Activated CD4-positive, alpha-beta T cell treated with anti-CD3 and anti-CD28 coated beads, Interleukin-2, amount 50 U/mL, for 1 hour (primary cell): ENCODE measurements around the gene FXYD6.
"Not testable (repeated sequence)": the region's sequence is repeated elsewhere in the genome, so short reads cannot be mapped to it uniquely, and the experiment has no call there.

Experiments used
- DNase-seq: peaks from one replicate; pipeline ENCODE4 v3.0.0-alpha.2; 2020

FXYD6 gene

GRCh38 chr11:117876341-117877119 lies at the start of gene FXYD6:
Gene FXYD6 (minus strand): TSS chr11:117876658. CDS start chr11:117842776, 33,882 bp downstream.
- DNase-seq = no peak

- DNase-seq = not testable (repeated sequence)
Measured at GRCh38 chr11:117926166-117926565, 49.7 kb upstream of the FXYD6 start.

GRCh38 chr11:117925198-117925925 lies 48.9 kb upstream of the FXYD6 start:
- DNase-seq = no peak

- DNase-seq = no peak
Measured at GRCh38 chr11:117924631-117925170, 48.2 kb upstream of the FXYD6 start.

GRCh38 chr11:117923773-117924172 lies 47.3 kb upstream of the FXYD6 start:
- DNase-seq = no peak

- no peak for DNase-seq
Measured at GRCh38 chr11:117923275-117923674, 46.8 kb upstream of the FXYD6 start.

- no peak for DNase-seq
Measured at GRCh38 chr11:117921893-117922292, 45.4 kb upstream of the FXYD6 start.

GRCh38 chr11:117921456-117921855 lies 45.0 kb upstream of the FXYD6 start:
- DNase-seq = no peak

- DNase-seq = no peak
Measured at GRCh38 chr11:117919781-117920221, 43.3 kb upstream of the FXYD6 start.

GRCh38 chr11:117919341-117919740 lies 42.9 kb upstream of the FXYD6 start:
- DNase-seq = no peak

- DNase-seq = no peak
Measured at GRCh38 chr11:117918366-117919255, 42.2 kb upstream of the FXYD6 start.

GRCh38 chr11:117917591-117918151 lies 41.2 kb upstream of the FXYD6 start:
- DNase-seq = no peak

GRCh38 chr11:117916956-117917355 lies 40.5 kb upstream of the FXYD6 start:
- no peak for DNase-seq

- no peak for DNase-seq
Measured at GRCh38 chr11:117915672-117916235, 39.3 kb upstream of the FXYD6 start.

- no peak for DNase-seq
Measured at GRCh38 chr11:117914991-117915618, 38.6 kb upstream of the FXYD6 start.

- DNase-seq = no peak
Measured at GRCh38 chr11:117914398-117914761, 37.9 kb upstream of the FXYD6 start.

GRCh38 chr11:117913736-117914397 lies 37.4 kb upstream of the FXYD6 start:
- DNase-seq = no peak

GRCh38 chr11:117912497-117912896 lies 36.0 kb upstream of the FXYD6 start:
- DNase-seq = no peak

GRCh38 chr11:117911694-117912093 lies 35.2 kb upstream of the FXYD6 start:
- no peak for DNase-seq

- DNase-seq = no peak
Measured at GRCh38 chr11:117910941-117911655, 34.6 kb upstream of the FXYD6 start.
